ENCODE data around the gene PRDM8.

GRCh38 chr4:80235451-80235850 is 38.1 kb downstream of the PRDM8 start:
- no peak for TF ChIP-seq CTCF (IDR thresholded peaks at IDR 0.05; ENCODE audit: low read depth, low read length, poor library complexity, severe bottlenecking)
- TF ChIP-seq EZH2phosphoT487 (IDR thresholded peaks at IDR 0.05; ENCODE audit: borderline replicate concordance, low read length), result no peak

Data from DOHH2 (cell line).